ENCODE results near the gene HIGD2A. TPM values are rescaled to one million over a fixed set of nuclear protein-coding genes. Genes with fewer than 3 reads are reported as not detected.

HIGD2A gene
- total RNA-seq, 1 donor from 2014 or later, result 139 TPM

- Histone ChIP-seq H3K36me3 (ENCODE audit: control insufficient read depth, insufficient read depth, low read length) (peaks cover 2% of the 10 kb centered on the region), H3K27me3 (ENCODE audit: control insufficient read depth, insufficient read depth, low read length) (no peaks in the 10 kb centered on the region), H3K4me3 (ENCODE audit: low read depth, low read length) (no peak overlapping the region)
- no peak for TF ChIP-seq CTCF (IDR thresholded peaks at IDR 0.05; ENCODE audit: insufficient read depth, low read length, poor library complexity, severe bottlenecking)
- no peak for DNase-seq (ENCODE audit: low read depth)
Observed at GRCh38 chr5:176373100-176373818, 15.3 kb upstream of the HIGD2A start.

- Histone ChIP-seq H3K27me3 (ENCODE audit: control insufficient read depth, insufficient read depth, low read length) (no peaks in the 10 kb centered on the region), H3K4me3 (ENCODE audit: low read depth, low read length) (no peak overlapping the region), H3K36me3 (ENCODE audit: control insufficient read depth, insufficient read depth, low read length) (peaks cover 3% of the 10 kb centered on the region)
- no peak for DNase-seq (ENCODE audit: low read depth)
- no peak for TF ChIP-seq CTCF (IDR thresholded peaks at IDR 0.05; ENCODE audit: insufficient read depth, low read length, poor library complexity, severe bottlenecking)
Observed at GRCh38 chr5:176379881-176380280, 8.7 kb upstream of the HIGD2A start.

GRCh38 chr5:176381423-176381822 lies 7.1 kb upstream of the HIGD2A start:
- no peak for TF ChIP-seq CTCF (IDR thresholded peaks at IDR 0.05; ENCODE audit: insufficient read depth, low read length, poor library complexity, severe bottlenecking)
- Histone ChIP-seq H3K36me3 (ENCODE audit: control insufficient read depth, insufficient read depth, low read length) (peaks cover 3% of the 10 kb centered on the region), H3K27me3 (ENCODE audit: control insufficient read depth, insufficient read depth, low read length) (no peaks in the 10 kb centered on the region), H3K4me3 (ENCODE audit: low read depth, low read length) (no peak overlapping the region)
- no peak for DNase-seq (ENCODE audit: low read depth)

- Histone ChIP-seq H3K27me3 (ENCODE audit: control insufficient read depth, insufficient read depth, low read length) (no peaks in the 10 kb centered on the region), H3K4me3 (ENCODE audit: low read depth, low read length) (no peak overlapping the region), H3K36me3 (ENCODE audit: control insufficient read depth, insufficient read depth, low read length) (peaks cover 3% of the 10 kb centered on the region)
- DNase-seq (ENCODE audit: low read depth), result no peak
- no peak for TF ChIP-seq CTCF (IDR thresholded peaks at IDR 0.05; ENCODE audit: insufficient read depth, low read length, poor library complexity, severe bottlenecking)
Observed at GRCh38 chr5:176381979-176382378, 6.6 kb upstream of the HIGD2A start.

GRCh38 chr5:176382721-176383120 lies 5.8 kb upstream of the HIGD2A start:
- Histone ChIP-seq H3K4me3 (ENCODE audit: low read depth, low read length) (no peak overlapping the region), H3K36me3 (ENCODE audit: control insufficient read depth, insufficient read depth, low read length) (peaks cover 3% of the 10 kb centered on the region), H3K27me3 (ENCODE audit: control insufficient read depth, insufficient read depth, low read length) (no peaks in the 10 kb centered on the region)
- no peak for TF ChIP-seq CTCF (IDR thresholded peaks at IDR 0.05; ENCODE audit: insufficient read depth, low read length, poor library complexity, severe bottlenecking)
- no peak for DNase-seq (ENCODE audit: low read depth)
